B cell (primary cell): ENCODE measurements around the gene LCOR.

Experiments used
- CTCF ChIP-seq: fragments of 200-600 bp; IDR thresholded peaks from one replicate; pipeline ENCODE4 v1.8.0; 2022; ENCODE audit warnings: antibody characterized with exemption, mild to moderate bottlenecking
- EZH2 ChIP-seq: IDR thresholded peaks from 2 replicates; pipeline ENCODE4 v1.6.1; 2012; ENCODE audit warnings: borderline replicate concordance, low read depth, mild to moderate bottlenecking, moderate library complexity, low read length; ENCODE audit not compliant: insufficient read depth, poor library complexity, severe bottlenecking

GRCh38 chr10:96794836-96795733 is 37.0 kb upstream of the LCOR start:
- TF ChIP-seq CTCF (no peak), EZH2 (no peak)
